Peyer's patch (tissue), 4 donors: ENCODE results near the gene ADARB1. TPM values are rescaled to one million over a fixed set of nuclear protein-coding genes. Genes with fewer than 3 reads are reported as not detected.

Experiments used
- DNase-seq, 3 donors: peaks; one replicate each; pipeline ENCODE4 v3.0.0-alpha.2; 2017 to 2019
- H3K27ac ChIP-seq, 4 donors: fragments of 200-600 bp; sonication (generic); one replicate each; pipeline ENCODE4 v1.5.1; 2016 to 2019
- H3K27me3 ChIP-seq, 2 donors: fragments of 200-600 bp; sonication (generic); one replicate each; pipeline ENCODE4 v1.5.1; 2019
- H3K36me3 ChIP-seq, 3 donors: fragments of 200-600 bp; sonication (generic); one replicate each; pipeline ENCODE4 v1.5.1; 2016 to 2019
- H3K4me1 ChIP-seq, 4 donors: fragments of 200-600 bp; sonication (generic); one replicate each; pipeline ENCODE4 v1.5.1; 2016 to 2019
- H3K4me3 ChIP-seq, 4 donors: fragments of 200-600 bp; sonication (generic); 1 replicate in 3 of 4; 2 replicates in 1 of 4; pipeline ENCODE4 v1.5.1; 2016 to 2019; ENCODE audit warnings: mild to moderate bottlenecking in 1 of 4
- H3K9me3 ChIP-seq, 4 donors: fragments of 200-600 bp; sonication (generic); one replicate each; pipeline ENCODE4 v1.5.1; 2016 to 2019; ENCODE audit warnings: mild to moderate bottlenecking in 1 of 4
- CTCF ChIP-seq, 6 experiments: fragments of 450-650 bp in 4 of 6; fragments of 200-600 bp in 2 of 6; sonication (generic) in 1 of 6; IDR thresholded peaks; one replicate each; pipeline ENCODE4 v1.5.1; 2017 to 2019; ENCODE audit warnings: antibody characterized with exemption in 6 of 6, mild to moderate bottlenecking in 3 of 6, moderate library complexity in 1 of 6
- POLR2A ChIP-seq, 2 donors: fragments of 450-650 bp; IDR thresholded peaks; one replicate each; pipeline ENCODE4 v1.5.1; 2017; ENCODE audit warnings: antibody characterized with exemption in 2 of 2, mild to moderate bottlenecking in 2 of 2, moderate library complexity in 2 of 2
- total RNA-seq, 4 donors: library from RNA; depleted of rRNA; stranded (reverse); fragments of >200 nt; gene quantifications; one replicate each; pipeline ENCODE4 v1.1.0, GENCODE V29; 2016

ADARB1 gene
- total RNA-seq, 4 donors from 2014 or later: 7.4 to 47.9 (median 10.0) TPM

GRCh38 chr21:45220714-45221490, 146.5 kb downstream of the ADARB1 start:
- TF ChIP-seq POLR2A (IDR thresholded peaks at IDR 0.05): no peak
- no peak for TF ChIP-seq CTCF (IDR thresholded peaks at IDR 0.05)
- Histone ChIP-seq H3K4me1 (peaks cover 0 to 3% (median 0%) of the 10 kb centered on the region in 4 donors), H3K9me3 (no peaks in the 10 kb centered on the region), H3K27ac (no peak overlapping the region), H3K4me3 (no peak overlapping the region), H3K36me3 (peaks cover 0 to 10% (median 0%) of the 10 kb centered on the region in 3 donors), H3K27me3 (no peaks in the 10 kb centered on the region)
- DNase-seq: no peak

GRCh38 chr21:45222001-45222400, 147.6 kb downstream of the ADARB1 start:
- no peaks in the 10 kb centered on the region for H3K9me3 ChIP-seq
- H3K4me3 ChIP-seq: no peak overlapping the region
- DNase-seq: no peak
- no peak overlapping the region for H3K27ac ChIP-seq
- no peaks in the 10 kb centered on the region for H3K27me3 ChIP-seq
- peaks cover 0 to 3% (median 0%) of the 10 kb centered on the region in 4 donors for H3K4me1 ChIP-seq
- TF ChIP-seq CTCF (IDR thresholded peaks at IDR 0.05) (no peak), POLR2A (IDR thresholded peaks at IDR 0.05) (no peak)
- peaks cover 0 to 10% (median 0%) of the 10 kb centered on the region in 3 donors for H3K36me3 ChIP-seq

GRCh38 chr21:45223236-45224185, 149.1 kb downstream of the ADARB1 start:
- H3K4me1 ChIP-seq: peaks cover 0 to 3% (median 0%) of the 10 kb centered on the region in 4 donors
- no peak for TF ChIP-seq POLR2A (IDR thresholded peaks at IDR 0.05)
- TF ChIP-seq CTCF (IDR thresholded peaks at IDR 0.05): no peak
- no peak overlapping the region for H3K4me3 ChIP-seq
- H3K27me3 ChIP-seq: no peaks in the 10 kb centered on the region
- H3K9me3 ChIP-seq: no peaks in the 10 kb centered on the region
- peaks cover 0 to 10% (median 0%) of the 10 kb centered on the region in 3 donors for H3K36me3 ChIP-seq
- H3K27ac ChIP-seq: no peak overlapping the region
- no peak for DNase-seq

- peaks cover 0 to 10% (median 0%) of the 10 kb centered on the region in 3 donors for H3K36me3 ChIP-seq
- DNase-seq: peak in 2 of 3 donors; percentile 38 to 77
- H3K4me1 ChIP-seq: peaks cover 0 to 3% (median 0%) of the 10 kb centered on the region in 4 donors
- no peaks in the 10 kb centered on the region for H3K9me3 ChIP-seq
- H3K27ac ChIP-seq: peak overlapping the region in 2 of 4 donors; percentile 31 to 36
- TF ChIP-seq CTCF (IDR thresholded peaks at IDR 0.05) (no peak), POLR2A (IDR thresholded peaks at IDR 0.05) (no peak)
- H3K4me3 ChIP-seq: peak overlapping the region in 1 of 4 donors; percentile 22
- H3K27me3 ChIP-seq: no peaks in the 10 kb centered on the region
These were observed 150.0 kb downstream of the ADARB1 start for GRCh38 chr21:45224189-45224938.
